Stimulated activated CD4-positive, alpha-beta T cell treated with anti-CD3 and anti-CD28 coated beads, Interleukin-2, amount 100 ng/mL, for 24 hours (primary cell): ENCODE data around the gene RPSA.
"Not testable (repeated sequence)": the region's sequence is repeated elsewhere in the genome, so short reads cannot be mapped to it uniquely, and the experiment has no call there.

Experiments used
- DNase-seq, 2 donors: peaks; one replicate each; pipeline ENCODE4 v3.0.0-alpha.2; 2020

The RPSA gene

GRCh38 chr3:39406368-39407258 lies at the start of gene RPSA:
RPSA (plus strand) TSS chr3:39406720; CDS start chr3:39407654, 934 bp downstream.
- DNase-seq: peak; percentile 92 to 95

- no peak for DNase-seq
Observed at GRCh38 chr3:39358333-39358732, 48.2 kb upstream of the RPSA start.

GRCh38 chr3:39361252-39361927 lies 45.1 kb upstream of the RPSA start:
- peak in 1 of 2 donors; percentile 33 for DNase-seq

DNA sequence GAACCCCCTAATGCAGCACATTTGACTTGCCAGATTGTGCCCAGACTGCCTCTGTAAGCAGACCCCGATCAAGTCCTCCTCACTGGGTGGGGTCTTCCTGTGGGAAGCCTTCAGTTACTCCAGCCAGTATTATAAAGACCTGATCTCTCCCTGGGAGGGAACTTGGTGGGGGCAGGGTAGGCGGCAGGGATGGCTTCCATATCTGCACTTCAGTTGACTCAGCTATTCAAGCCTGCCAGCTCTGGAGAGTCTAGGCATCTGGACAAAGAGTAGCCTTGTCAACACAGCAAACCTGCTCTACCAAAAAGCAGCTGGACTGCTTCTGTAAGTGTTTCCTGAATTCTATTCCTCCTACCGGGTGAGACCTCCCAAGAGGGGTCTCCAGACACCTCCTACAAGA lies 44.3 kb upstream of the RPSA start:
- DNase-seq: no peak

- no peak for DNase-seq
Observed at GRCh38 chr3:39362812-39363211, 43.7 kb upstream of the RPSA start.

GRCh38 chr3:39370450-39370849 lies 36.1 kb upstream of the RPSA start:
- not testable (repeated sequence) for DNase-seq

GRCh38 chr3:39372833-39373232 lies 33.7 kb upstream of the RPSA start:
- no peak for DNase-seq

- DNase-seq: no peak
Observed at GRCh38 chr3:39376959-39377634, 29.4 kb upstream of the RPSA start.

DNA sequence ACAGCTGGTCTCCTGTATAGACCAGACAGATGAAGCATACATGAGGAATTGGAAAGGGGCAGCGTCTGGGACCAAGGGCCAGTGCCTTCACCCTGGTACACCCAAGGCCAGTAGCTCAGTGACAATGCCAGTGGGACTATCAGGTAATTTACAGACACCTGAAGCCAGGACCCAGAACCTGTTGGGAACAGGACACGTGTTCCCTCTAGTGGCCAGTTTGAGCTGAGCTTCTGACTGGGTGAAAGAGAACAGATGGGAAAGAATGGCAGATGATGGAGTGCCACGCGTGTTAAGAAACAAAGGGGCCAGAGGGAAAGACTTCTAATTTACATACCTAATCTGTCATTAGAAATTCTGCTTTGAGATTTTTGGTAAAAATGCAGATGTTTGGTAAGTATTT lies 28.4 kb upstream of the RPSA start:
- DNase-seq: peak; percentile 59 to 62

DNA sequence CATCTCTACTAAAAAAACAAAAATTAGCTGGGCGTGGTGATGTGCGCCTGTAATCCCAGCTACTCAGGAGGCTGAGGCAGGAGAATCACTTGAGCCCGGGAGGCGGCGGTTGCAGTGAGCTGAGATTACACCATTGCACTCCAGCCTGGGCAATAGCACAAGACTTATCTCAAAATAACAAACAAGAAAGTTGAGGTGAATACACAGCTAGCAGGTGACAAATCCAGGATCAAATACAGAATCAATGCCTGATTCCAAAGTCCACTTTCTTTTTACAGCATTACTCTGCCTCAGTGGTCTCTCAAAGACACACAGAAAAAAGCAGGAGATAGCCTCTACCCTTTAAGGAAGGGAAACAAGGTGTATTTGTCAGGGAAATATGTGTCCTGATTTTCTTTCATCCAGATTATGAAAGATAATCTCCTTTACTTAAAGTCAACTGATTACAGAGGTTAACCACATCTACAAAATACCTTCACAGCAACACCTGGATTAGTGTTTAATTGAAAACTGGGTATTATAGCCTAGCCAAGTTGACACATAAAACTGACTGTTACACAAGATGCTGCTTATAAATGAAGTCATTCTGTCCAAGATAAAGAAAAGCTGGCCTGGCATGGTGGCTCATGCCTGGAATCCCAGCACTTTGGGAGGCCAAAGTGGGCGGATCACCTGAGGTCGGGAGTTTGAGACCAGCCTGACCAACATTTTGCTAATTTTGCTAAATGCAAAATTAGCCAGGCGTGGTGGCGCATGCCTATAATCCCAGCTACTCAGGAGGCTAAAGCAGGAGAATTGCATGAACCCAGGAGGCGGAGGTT lies 27.4 kb upstream of the RPSA start:
- DNase-seq: no peak

- DNase-seq: no peak
Observed at GRCh38 chr3:39379778-39380155, 26.8 kb upstream of the RPSA start.

DNA sequence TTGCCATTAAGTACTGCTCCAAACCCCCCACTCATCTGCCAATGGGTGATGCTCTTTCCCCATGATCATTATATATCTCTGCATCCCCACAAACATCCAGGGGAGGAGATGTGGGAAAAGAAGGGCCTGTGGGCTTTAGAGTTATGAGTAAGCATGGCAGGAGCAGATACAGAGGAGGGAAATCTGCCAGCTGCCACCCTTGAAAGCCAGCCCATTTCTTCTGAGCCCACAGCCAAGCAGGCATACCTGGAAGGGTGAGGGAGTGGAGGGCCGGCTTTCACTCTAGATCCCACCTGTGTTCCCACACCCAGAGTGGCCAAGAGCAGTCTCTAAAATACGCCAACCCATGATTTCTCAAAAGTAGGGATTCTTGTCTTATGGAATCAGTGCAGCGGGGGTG lies 25.1 kb upstream of the RPSA start:
- DNase-seq: no peak

DNA sequence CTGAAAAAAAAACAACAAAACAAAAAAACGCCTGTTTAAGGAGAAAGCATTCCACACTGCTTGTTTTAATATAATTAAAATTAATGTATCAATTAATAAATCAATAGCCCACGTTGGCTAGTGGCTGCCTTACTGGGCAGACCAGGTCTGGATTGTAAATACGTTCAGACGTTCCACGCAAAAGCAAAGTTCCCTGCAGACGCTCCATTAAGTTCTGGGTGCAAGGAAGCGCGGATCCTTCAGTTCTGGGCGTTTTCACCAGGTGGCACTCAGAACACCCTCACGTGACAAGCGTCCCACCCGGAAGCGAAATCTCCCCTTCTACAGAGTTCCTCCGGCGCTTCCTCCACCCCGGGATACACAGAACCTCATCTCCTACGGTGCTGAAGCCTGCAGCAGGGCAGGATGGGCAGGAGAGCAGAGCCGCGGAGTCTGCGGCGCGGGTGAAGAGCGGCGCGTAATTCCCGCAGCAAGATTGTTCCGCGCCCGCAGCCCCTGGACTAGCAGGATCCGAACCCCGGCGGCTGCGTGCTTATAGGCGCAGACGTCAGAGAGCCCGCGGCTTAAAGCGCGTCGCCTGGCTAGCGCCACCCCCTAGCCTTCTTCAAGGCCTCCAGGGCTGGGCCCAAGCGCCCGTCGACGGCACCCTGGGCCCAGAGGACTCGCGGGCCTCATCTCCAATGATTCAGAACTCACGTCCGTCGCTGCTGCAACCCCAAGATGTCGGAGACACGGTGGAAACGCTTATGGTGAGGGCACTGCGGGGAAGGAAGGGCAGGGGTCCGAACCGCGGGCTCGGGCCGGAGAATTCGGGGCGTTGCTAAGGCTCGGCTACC lies 23.3 kb upstream of the RPSA start, which contains the start of gene SLC25A38:
Gene SLC25A38 (plus strand): TSS at position 326 of the 836 bp plus-strand sequence. CDS start 355 bp downstream, at position 681.
- peak; percentile 80 to 82 for DNase-seq

GRCh38 chr3:39383881-39384664 lies 22.4 kb upstream of the RPSA start:
- peak; percentile 95 to 98 for DNase-seq

- DNase-seq: no peak
Observed at GRCh38 chr3:39384665-39385000, 21.9 kb upstream of the RPSA start.

GRCh38 chr3:39385456-39386090 lies 20.9 kb upstream of the RPSA start:
- no peak for DNase-seq

DNA sequence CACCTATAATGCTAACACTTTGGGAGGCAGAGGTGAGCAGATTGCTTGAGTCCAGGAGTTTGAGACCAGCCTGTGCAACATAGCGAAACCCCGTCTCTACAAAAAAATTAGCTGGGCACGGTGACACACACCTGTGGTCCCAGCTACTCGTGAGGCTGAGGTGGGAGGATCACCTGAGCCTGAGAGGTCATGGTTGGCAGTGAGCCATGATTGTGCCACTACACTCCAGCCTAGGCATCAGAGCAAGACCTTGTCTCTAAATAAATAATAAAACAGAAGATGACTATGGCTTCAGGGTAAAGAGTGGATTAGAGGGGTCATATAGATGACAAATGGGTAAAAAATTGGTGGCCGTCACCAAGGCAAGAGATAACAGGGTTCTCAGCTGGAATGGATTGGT lies 20.2 kb upstream of the RPSA start:
- no peak for DNase-seq

- DNase-seq: no peak
Observed at GRCh38 chr3:39387411-39387975, 19.0 kb upstream of the RPSA start.

DNA sequence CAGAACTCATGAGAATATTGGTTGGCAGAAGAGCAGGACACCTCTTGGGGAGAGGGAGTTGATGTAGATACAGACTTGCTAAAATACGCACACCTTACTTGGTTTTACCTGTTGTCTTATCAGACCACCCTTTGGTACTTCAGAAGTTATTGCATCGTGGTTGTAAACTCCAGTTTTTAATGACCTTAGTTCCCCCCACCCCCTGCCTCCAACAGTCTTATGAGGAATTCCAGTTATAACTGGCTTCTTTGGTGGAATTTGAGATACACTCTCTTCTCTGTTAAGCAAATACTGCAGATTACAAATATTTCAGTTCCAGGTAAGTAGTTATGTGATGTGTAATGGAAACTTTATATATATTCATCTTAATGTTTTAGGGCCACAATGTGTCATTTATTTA lies 18.4 kb upstream of the RPSA start:
- no peak for DNase-seq

GRCh38 chr3:39388741-39389248 lies 17.7 kb upstream of the RPSA start:
- no peak for DNase-seq
